GM21529 (cell line): ENCODE data around the gene MPRIP.
"Not testable (repeated sequence)": the region's sequence is repeated elsewhere in the genome, so short reads cannot be mapped to it uniquely, and the experiment has no call there.

Experiments used
- ATAC-seq: cut with Tn5 transposase; IDR thresholded peaks from one replicate; pipeline ENCODE4 v1.9.1; 2021; ENCODE audit not compliant: unreplicated experiment

Gene MPRIP

GRCh38 chr17:17125136-17126084 lies 83.2 kb downstream of the MPRIP start:
- no peak for ATAC-seq

- no peak for ATAC-seq
Measured at GRCh38 chr17:17126131-17127110, 84.2 kb downstream of the MPRIP start.

GRCh38 chr17:17127156-17127555 lies 84.9 kb downstream of the MPRIP start:
- ATAC-seq, result no peak

- no peak for ATAC-seq
Measured at GRCh38 chr17:17127730-17128291, 85.6 kb downstream of the MPRIP start.

GRCh38 chr17:17128476-17129075 lies 86.3 kb downstream of the MPRIP start:
- ATAC-seq, result no peak

GRCh38 chr17:17129466-17129865 lies 87.2 kb downstream of the MPRIP start:
- no peak for ATAC-seq

- no peak for ATAC-seq
Measured at GRCh38 chr17:17130077-17130844, 88.0 kb downstream of the MPRIP start.

GRCh38 chr17:17131839-17132238 lies 89.6 kb downstream of the MPRIP start:
- ATAC-seq, result no peak

- no peak for ATAC-seq
Measured at GRCh38 chr17:17132746-17133145, 90.5 kb downstream of the MPRIP start.

GRCh38 chr17:17134051-17134956 lies 92.0 kb downstream of the MPRIP start:
- ATAC-seq, result no peak

- no peak for ATAC-seq
Measured at GRCh38 chr17:17134957-17135333, 92.7 kb downstream of the MPRIP start.

- ATAC-seq, result not testable (repeated sequence)
Measured at GRCh38 chr17:17136221-17136620, 94.0 kb downstream of the MPRIP start.

- ATAC-seq, result no peak
Measured at GRCh38 chr17:17137731-17138585, 95.7 kb downstream of the MPRIP start.

- no peak for ATAC-seq
Measured at GRCh38 chr17:17139972-17140589, 97.8 kb downstream of the MPRIP start.

- ATAC-seq, result no peak
Measured at GRCh38 chr17:17140590-17140980, 98.3 kb downstream of the MPRIP start.

GRCh38 chr17:17141279-17141678 lies 99.0 kb downstream of the MPRIP start:
- no peak for ATAC-seq

- ATAC-seq, result no peak
Measured at GRCh38 chr17:17141860-17142552, 99.7 kb downstream of the MPRIP start.
